Subcutaneous adipose tissue (tissue), 4 donors: Measurements from ENCODE around the gene SGO2. TPM values are rescaled to one million over a fixed set of nuclear protein-coding genes. Genes with fewer than 3 reads are reported as not detected.

Experiments
- CTCF ChIP-seq: fragments of 450-650 bp; IDR thresholded peaks from one replicate; pipeline ENCODE4 v1.5.1; 2016; ENCODE audit warnings: low read depth, mild to moderate bottlenecking, control low read depth, antibody characterized with exemption, moderate library complexity
- total RNA-seq, 4 donors: library from RNA; depleted of rRNA; stranded (reverse); fragments of >200 nt; gene quantifications; one replicate each; pipeline ENCODE4 v1.1.0, GENCODE V29; 2016

The SGO2 gene
- total RNA-seq, 4 donors from 2014 or later: 3.5 to 7.7 (median 4.1) TPM

GRCh38 chr2:200498402-200499162 is 27.4 kb upstream of the SGO2 start:
- TF ChIP-seq CTCF: no peak

GRCh38 chr2:200502196-200502595 is 23.8 kb upstream of the SGO2 start:
- TF ChIP-seq CTCF: no peak

- TF ChIP-seq CTCF: no peak
Observed at GRCh38 chr2:200506679-200507078, 19.3 kb upstream of the SGO2 start.

GRCh38 chr2:200507179-200507578 is 18.8 kb upstream of the SGO2 start:
- no peak for TF ChIP-seq CTCF

- TF ChIP-seq CTCF: no peak
Observed at GRCh38 chr2:200509235-200509611, 16.8 kb upstream of the SGO2 start.

GRCh38 chr2:200509612-200510433 is 16.2 kb upstream of the SGO2 start, which contains the start of gene KCTD18:
Gene KCTD18, minus strand, starts transcription at chr2:200510068. Its CDS starts 3,052 bp downstream, at chr2:200507016.
- no peak for TF ChIP-seq CTCF

GRCh38 chr2:200515155-200515554 is 10.9 kb upstream of the SGO2 start:
- no peak for TF ChIP-seq CTCF
